GM10266 (cell line): ENCODE results near the gene NPAS3.

Experiments
- DNase-seq: peaks from one replicate; pipeline ENCODE4 v3.0.0; 2012; ENCODE audit errors: extremely low spot score
- CTCF ChIP-seq: IDR thresholded peaks from 2 replicates; pipeline ENCODE4 v1.5.1; 2012; ENCODE audit warnings: mild to moderate bottlenecking, low read depth; ENCODE audit not compliant: control insufficient read depth, insufficient read depth; ENCODE audit errors: missing control alignments

NPAS3 gene

GRCh38 chr14:33553706-33554278, 615.1 kb downstream of the NPAS3 start:
- TF ChIP-seq CTCF: no peak
- DNase-seq: no peak

GRCh38 chr14:33554988-33555387, 616.3 kb downstream of the NPAS3 start:
- no peak for DNase-seq
- TF ChIP-seq CTCF: no peak

GRCh38 chr14:33555710-33556350, 617.2 kb downstream of the NPAS3 start:
- no peak for TF ChIP-seq CTCF
- DNase-seq: no peak

- DNase-seq: no peak
- no peak for TF ChIP-seq CTCF
Measured at GRCh38 chr14:33556382-33557121, 617.9 kb downstream of the NPAS3 start.

GRCh38 chr14:33560718-33561431, 622.2 kb downstream of the NPAS3 start:
- no peak for DNase-seq

GRCh38 chr14:33561488-33562175, 623.0 kb downstream of the NPAS3 start:
- TF ChIP-seq CTCF: no peak

More at GRCh38 chr14:33560718-33561431, 622.2 kb downstream of the NPAS3 start:
- no peak for TF ChIP-seq CTCF

More at GRCh38 chr14:33561488-33562175, 623.0 kb downstream of the NPAS3 start:
- DNase-seq: no peak
